ENCODE measurements around the gene CACNA1D.
"Not testable (repeated sequence)": the region's sequence is repeated elsewhere in the genome, so short reads cannot be mapped to it uniquely, and the experiment has no call there.

Gene CACNA1D

DNA sequence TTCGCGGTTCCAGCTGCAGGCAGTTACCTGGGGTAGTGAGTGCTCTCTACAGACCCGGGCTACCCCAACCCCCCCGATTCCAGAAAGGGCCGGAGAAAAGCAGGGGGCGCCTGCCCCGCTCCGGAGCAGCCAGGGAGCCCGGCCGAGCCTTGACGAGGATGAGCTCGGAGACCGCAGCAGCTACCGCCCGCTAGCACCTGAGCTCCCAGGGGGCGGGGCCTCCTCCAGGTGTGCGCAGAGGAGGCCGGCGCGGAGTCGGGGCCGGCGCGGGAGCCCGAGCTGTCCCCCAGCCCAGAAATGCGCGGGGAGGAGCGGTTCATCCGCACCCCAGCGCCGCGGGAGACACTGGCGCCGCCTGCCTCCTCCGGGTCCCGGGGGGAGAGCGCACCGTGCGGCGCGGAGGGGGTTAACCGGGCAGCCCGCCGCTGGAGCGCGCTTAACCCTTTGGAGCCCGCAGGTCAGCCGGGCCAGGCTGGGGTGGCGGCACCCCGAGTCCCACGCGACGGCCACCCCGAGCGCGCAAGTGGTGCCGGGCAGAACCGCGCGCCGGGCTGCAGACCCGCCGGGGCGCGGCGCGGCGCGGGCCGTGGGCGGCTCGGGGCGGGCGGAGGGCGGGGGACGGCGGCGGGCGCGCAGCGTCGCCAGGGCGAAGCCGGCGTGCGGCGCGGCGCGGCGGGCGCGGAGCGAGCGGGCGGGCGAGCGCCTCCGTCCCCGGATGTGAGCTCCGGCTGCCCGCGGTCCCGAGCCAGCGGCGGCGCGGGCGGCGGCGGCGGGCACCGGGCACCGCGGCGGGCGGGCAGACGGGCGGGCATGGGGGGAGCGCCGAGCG lies at the start of gene CACNA1D:
Gene CACNA1D (plus strand): TSS at position 649 of the 829 bp plus-strand sequence. CDS start 556 bp downstream, outside the sequence.
- no peak for DNase-seq

DNA sequence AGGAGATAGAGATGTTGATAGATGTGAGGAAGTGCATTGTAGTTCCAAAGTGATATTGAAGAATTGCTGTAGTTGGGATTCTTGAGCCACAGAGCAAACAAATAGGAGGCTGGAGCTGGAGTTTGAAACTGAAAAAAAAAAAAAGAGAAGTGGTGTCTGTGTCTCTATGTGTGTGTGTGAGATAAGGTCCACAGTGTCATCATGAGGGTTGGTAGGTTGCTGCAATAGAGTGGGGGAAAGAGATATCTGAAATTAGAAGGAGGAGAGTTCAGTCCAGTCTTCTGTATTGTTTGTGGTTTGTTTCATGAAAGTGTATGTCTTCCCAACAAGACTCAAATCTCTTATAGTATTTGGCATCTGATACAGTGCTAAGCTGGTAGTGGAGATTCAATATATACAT lies 37.3 kb upstream of the CACNA1D start:
- DNase-seq, result peak; percentile 90

DNA sequence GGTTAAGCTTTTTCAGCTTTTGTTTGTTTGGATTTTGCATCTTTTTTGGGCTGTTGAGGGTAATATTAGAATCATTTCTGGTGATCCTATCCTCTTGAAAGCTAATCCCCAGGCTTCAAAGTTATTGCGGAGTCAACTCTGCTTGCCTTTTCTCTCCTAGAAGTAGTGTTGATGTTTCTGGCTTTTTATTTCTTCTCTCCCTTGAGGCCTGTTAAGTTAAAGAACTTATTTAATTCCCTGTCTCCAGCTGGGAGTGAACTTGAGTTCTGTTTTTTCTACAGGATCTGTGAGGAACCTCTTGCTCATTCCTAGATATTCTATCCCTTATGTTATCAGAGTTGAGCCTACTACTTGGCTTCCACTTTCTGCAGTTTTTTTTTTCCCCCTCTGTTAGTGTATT lies 34.1 kb upstream of the CACNA1D start:
- DNase-seq, result no peak

DNA sequence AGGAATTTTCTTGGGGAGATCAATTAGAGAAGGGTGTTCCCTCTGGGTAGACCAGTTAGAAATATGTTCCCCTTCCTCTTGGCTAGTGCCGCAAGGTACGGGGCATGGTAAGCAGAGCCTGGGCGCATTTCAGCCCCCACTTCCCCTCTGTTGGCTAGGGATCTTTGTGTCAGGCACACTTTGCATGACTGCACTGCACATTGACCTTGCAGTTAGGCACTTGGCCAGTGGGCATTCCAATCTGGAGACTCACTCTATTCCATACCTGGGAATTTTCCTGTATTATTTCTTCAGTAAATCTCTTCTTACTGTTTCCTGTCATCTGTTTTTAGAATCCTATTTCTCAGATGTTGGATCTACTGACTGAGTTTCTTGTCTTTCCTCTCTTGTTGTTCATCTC lies 30.0 kb upstream of the CACNA1D start:
- DNase-seq, result no peak

DNA sequence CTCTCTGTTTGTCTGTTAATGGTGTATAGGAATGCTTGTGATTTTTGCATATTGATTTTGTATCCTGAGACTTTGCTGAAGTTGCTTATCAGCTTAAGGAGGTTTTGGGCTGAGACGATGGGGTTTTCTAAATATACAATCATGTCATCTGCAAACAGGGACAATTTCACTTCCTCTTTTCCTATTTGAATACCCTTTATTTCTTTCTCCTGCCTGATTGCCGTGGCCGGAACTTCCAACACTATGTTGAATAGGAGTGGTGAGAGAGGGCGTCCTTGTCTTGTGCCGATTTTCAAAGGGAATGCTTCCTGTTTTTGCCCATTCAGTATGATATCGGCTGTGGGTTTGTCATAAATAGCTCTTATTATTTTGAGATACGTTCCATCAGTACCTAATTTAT lies 24.7 kb upstream of the CACNA1D start:
- not testable (repeated sequence) for DNase-seq

DNA sequence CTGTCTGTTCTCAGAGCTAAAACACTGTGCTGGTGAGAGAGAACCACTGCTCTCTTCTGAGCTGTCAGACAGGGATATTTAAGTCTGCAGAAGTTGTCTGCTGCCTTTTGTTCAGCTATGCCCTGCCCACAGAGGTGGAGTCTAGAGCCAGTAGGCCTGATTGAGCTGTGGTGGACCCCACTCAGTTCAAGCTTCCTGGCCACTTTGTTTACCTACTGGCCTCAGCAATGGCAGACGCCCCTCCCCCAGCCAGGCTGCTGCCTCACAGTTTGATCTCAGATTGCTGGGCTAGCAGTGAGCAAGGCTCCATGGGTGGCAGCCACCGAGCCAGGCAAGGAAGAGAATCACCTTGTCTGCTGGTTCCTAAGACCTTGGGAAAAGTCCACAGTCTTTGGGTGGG lies 21.0 kb upstream of the CACNA1D start:
- DNase-seq, result no peak

DNA sequence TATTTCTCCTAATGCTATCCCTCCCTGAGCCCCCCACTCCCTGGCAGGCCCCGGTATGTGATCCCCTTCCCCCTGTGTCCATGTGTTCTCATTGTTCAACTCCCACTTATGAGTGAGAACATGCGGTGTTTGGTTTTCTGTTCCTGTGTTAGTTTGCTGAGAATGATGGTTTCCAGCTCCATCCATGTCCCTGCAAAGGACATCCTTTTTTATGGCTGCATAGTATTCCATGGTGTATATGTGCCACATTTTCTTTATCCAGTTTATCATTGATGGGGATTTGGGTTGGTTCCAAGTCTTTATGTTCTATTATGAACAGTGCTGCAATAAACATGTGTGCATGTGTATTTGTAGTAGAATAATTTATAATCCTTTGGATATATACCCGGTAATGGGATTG lies 18.0 kb upstream of the CACNA1D start:
- not testable (repeated sequence) for DNase-seq

DNA sequence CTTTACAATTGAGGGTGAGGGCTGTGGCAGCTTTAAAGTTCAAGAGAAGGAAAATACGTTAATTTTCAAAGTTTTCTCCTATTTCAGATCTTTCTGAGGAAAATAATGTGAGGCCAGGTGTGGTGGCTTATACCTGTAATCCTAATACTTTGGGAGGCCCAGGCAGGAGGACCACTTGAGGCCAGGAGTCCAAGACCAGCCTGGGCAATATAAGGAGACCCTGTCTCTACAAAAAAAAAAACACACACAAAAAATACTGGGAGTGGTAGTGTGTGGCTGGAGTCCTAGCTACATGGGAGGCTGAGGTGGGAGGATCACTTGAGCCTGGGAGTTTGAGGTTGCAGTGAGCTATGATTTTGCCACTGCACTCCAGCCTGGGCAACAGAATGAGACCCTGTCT lies 16.7 kb upstream of the CACNA1D start:
- DNase-seq, result not testable (repeated sequence)

DNA sequence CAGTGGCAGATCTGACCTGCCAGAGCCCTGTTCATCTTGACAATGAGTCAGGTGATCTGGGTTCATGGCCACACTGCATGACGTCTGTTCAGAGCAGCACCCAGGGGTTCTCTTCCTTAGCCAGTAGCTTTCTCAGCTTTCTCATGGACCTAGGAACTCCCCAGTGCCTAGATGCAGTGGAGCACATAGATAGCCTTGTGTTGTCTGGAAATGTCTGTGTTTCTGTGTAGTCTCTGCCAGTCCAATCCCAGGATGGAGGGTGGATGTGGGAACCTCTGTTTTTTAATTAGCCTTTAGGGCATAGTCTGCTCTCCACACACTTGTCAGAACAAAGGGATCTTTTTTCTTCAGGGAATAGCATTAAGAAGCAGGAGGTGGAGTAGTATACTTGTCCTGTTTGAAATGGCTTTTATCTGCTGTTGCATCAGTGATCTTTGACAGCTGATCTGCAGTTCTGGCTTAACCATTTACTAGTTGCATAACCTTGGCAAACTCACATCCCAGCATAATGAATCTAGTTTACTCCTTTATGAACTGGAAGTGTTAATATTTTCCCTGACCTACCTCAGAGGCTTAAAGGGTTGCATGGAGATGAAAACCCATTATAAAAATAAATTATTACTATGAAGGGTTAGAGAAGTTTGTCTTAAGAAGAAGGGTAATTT lies 16.1 kb upstream of the CACNA1D start:
- DNase-seq, result peak; percentile 35

DNA sequence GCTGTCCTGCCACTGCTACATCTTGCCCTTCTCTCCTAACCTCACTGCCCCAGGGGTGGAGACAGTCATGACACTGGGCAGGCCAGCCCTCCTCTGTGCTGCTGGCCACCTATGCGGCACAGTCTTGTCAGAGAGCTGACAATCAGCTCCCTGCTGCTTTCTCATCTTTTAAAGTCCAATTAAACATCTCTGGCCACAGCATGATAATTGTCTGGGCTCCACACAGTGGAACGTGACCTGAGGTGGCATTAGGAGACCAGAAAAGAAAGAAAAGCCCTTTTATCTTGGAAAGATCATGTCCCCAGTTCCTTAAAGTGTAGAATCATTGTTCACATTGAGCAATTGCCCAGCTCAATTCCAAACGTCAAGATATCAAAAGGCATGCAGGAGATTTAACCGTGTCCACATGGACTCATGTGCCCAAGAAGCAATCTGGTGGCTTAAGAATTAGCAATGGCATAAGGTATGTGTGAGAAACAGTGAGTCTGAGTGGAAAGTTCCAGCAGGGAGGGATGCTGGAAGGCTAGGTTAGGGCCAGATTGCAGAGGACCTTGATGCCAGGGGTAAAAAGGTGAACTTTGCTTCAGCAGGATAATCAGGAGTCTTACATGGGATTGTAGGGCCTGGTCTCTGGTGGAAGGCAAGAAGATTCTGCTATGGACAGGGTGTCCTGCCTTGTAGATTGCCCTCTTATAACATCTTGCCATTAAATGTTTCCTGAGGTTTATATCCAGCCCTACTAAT lies 15.3 kb upstream of the CACNA1D start:
- no peak for DNase-seq

DNA sequence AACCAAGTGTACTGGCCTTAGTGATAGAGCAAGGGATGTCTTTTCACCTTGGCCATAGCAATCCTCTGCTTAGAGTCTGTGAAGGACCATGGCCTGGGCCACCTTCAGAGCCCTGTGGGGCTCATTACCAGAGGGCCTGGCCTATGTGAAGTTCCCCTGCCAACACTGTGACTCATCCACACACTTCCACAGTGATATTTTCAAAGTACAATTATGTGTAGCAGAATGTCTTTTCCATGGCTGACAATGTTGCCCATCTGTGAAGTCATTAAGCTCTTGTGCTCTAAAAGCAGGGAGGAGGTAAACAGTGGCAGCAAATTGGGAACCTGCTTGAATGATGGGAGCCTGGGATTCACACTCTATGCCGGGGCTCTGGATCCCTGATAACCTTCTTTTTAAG lies 12.2 kb upstream of the CACNA1D start:
- no peak for DNase-seq

DNA sequence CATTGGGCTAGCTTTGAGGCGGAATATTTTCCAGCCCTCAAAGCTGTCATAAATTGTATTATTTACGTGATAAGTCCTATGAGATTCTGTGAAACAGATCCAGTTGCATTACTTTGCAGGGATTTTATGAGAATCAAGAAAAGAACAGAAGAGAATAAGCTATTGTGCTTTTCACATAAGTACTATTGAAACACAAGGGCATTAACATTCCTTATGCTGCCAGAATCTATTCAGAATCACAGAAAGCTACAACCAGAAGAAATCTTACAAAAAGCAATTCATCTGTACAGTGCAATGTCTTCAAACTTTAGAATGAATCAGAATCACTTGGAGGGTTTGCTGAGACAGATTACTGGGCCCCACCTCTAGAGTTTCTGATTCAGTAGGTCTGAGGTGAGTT lies 10.6 kb upstream of the CACNA1D start:
- no peak for DNase-seq

DNA sequence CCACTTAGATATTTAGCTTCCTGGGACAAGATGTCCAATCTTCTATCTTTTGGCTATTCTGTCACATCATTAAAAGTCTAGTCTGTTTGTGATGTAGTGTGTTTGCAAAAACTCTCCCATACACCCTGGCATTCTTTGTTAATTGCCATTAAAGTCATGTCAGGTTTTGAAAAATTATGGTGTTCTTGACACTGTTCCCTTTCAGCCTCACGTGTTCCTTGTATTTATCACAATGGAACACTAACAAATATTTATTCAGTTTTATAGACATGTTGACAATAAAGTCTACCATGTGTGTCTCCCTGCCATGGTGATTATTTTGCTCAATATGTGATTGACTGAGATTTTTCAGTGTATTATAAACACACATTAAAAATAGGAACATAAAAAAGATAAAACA lies 9.4 kb upstream of the CACNA1D start:
- no peak for DNase-seq

DNA sequence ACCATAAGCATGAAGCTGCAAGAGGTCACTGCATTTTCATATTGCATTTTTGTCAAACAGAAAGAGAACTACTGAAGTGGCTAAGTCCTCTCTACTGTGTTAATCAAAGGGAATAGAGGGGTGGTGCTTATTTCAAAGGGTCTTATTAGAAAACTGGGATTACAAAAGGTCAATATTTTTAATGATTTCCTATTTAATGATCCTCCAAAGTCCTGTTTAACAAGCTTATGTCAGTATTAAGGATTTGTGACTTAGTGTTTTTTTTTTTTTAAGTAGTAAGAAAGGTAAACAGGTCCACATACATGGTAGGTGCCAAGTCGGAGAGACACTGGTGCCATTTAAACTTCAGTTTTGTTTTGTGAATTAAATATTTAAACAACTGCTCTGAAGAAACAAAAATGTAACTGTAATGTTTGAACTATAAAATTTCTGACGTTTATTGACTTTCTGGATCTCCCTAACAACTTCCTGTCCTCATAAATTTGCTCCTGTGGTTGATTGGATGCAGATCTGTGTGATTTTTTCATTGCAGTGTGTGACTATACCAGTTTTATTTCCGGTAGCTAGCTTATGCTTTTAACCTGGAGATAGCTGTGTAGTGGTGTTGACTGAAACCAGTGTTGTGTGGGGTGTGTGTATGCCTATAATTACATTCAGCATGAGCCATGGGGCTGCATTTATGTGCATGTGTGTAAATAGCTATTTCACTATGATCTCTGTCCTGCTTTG lies 8.6 kb upstream of the CACNA1D start:
- DNase-seq, result no peak

DNA sequence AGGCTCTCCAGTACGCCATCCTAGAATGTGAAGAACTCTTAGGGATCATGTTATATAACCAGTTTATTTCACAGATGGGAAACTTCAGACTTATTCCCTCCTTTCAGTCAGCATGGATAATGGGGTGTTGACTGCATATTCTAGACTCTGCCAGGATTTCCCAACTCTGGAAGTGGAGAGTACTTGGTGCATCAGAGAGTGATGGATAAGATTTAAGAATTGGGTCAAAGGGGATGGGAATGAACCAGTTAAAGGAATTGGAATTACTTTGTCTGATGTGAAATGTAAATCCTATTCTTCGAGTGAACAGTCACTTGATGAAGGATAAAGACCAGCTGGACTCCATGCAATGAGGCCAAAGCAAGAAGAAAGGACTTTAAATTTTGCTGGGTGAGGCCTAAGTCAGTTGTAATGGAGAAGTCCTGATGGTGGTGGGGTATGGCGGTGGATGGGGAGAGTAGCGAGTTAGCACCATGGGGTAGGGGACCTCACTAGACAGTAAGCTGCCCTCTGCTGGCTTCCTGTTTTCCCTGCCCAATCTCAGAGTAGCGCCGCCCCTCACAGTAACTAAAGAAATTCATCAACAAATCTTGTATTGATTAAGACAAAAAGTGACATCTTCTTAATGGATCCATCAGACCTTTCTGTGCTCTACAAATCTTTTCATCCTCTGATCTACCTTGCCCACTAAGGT lies 7.3 kb upstream of the CACNA1D start:
- DNase-seq, result no peak

DNA sequence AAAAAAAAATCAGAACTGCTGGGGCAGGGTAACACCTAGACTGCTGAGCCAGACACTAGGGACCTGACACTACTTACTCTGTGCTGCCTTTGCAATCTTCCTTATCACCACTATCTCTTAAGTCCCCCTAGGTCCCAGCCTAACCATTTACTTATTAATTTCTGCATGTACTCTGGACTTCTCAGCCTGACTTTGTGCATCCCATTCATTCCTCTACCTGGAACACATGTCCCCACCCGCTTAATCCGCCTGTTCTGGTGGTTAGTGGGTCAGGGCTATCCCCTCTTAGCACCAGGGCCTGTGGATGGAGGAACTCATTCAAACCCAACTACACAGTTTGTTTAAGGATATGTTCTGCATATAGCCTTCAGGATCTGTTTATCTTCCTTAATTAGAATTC lies 5.0 kb upstream of the CACNA1D start:
- no peak for DNase-seq

DNA sequence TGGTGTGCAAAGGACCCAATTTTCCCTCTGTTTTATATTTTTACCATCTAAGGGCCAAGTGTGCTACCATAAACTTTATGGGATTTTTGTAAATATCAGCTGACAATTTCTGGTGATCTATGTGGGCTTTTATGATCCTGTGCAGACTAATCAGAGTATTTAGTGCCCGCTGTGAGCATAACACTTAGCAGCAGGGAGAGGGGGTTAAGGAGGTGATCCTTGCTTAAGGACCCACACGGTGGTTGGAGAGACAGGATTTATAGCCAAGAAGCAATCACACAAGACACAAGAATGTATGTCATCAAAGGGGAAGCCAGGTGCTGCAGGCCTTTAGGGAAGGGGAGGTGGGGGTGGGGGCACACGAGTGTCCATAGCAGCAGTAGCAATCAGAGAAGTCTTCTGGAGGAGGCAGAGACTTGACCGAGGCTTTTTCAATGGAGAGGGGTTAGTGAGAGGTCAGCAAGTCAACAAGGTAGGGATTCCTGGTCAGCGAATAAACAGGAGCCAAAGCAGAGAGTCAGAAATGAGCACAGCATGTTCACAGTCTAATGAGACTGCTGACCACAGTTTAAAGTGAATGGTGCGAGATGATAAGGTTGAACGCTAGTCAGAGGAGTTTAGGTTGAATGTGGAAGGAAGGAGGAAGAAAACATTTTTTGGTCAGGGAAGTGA lies 4.5 kb upstream of the CACNA1D start:
- peak; percentile 47 for DNase-seq

DNA sequence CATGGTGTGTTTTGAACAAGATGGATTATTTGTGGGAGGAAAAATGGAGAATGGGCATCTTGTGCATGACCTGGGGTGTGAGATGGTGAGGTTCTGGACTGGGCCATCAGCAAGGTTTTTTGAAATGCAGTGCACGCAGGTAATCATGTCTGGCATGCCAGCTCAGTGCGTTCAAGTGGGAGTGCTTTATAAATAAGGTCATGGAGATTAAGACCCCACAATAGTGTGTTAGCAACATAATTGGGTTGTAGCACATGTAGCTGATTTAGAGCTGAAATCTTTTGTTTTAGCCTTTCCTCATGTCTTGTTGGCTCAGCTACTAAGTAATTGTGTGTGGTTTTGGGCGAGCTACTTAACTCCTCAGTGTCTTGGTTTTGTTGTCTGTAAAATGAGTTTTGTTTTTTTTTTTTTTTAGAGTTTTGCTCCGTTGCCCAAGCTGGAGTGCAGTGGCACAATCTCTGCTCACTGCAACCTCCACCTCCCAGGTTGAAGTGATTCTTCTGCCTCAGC lies 3.9 kb upstream of the CACNA1D start:
- DNase-seq, result no peak

DNA sequence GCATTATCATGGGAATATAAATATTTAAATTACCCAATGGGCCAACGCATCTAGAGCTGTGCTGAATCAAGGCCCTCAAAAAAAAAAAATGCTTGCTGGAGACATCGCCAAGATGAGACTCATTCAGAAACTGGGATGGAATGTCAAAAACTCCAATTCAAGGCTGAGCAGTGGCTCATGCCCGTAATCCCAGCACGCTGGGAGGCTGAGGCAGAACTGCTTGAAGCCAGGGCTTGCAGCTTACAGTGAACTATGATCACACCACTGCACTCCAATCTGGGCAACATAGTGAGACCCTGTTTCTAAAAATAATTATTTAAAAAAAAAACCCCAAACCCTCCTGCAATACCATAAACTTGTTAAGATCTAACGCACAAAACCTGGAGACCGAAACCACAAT lies 3.1 kb upstream of the CACNA1D start:
- DNase-seq, result no peak

DNA sequence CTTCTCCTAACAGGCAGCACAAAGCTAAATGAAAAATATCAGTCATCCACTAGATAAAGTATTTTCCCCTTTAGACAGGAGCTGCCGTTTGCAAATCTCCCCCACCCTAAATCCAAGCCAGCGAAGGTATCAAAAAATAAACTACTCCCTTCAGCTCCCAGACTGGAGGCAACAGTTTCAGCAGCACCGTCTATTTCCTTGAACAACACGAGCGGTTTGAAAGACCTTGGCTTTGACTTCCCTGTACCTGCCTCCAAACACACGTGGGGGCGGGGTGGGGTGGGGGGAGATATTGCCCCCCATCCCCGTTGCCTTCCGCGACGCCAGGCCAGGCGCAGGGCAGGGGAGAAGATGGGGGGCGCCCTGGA lies 832 bp upstream of the CACNA1D start:
- DNase-seq, result no peak

DNA sequence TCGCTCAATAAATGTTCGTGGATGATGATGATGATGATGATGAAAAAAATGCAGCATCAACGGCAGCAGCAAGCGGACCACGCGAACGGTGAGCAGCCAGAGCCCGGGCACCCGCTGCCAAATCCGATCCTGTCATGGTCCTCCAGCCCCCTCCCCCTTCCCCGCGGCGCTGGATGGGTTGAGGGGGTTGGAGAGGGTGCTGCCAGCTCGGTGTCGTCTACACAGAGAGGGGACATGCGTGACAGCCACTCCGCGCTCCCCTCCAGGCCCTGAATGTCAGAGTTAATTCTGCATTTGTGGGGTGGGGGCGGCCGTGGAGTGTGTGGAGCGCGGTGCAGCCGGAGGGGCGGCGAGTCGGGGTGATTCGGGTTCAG lies 722 bp downstream of the CACNA1D start:
- DNase-seq, result no peak

Data from hematopoietic multipotent progenitor cell treated with erythropoietin and hydrocortisone succinate and interleukin-3 and kit ligand, for 6 days (in vitro differentiated cells).